CMK (cell line): ENCODE data around the gene DENND1A.
"Not testable (repeated sequence)": the region's sequence is repeated elsewhere in the genome, so short reads cannot be mapped to it uniquely, and the experiment has no call there.

ENCODE experiments used
- DNase-seq: peaks from one replicate; pipeline ENCODE4 v3.0.0-alpha.2; 2010; ENCODE audit warnings: low read depth

Gene DENND1A

DNA sequence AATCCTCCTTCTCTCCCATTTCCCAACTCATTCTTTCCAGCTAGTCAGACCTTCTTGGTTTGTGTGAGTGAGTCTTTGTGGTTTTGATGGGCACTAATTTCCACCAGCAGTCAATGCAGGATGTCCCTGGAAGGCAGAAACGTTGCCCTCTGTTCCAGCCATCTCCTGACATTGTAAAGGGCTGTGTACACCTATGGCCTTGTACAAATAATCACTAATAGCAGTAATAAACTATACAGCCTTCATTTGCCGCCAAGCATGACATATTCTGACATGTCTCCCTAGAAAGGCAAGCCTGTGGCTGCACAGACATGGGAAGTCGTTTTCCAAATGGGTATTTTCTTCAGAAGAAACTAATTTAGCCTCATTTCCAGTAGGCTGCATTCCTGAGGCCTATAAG is 18.4 kb upstream of the DENND1A start:
- DNase-seq, result no peak

DNA sequence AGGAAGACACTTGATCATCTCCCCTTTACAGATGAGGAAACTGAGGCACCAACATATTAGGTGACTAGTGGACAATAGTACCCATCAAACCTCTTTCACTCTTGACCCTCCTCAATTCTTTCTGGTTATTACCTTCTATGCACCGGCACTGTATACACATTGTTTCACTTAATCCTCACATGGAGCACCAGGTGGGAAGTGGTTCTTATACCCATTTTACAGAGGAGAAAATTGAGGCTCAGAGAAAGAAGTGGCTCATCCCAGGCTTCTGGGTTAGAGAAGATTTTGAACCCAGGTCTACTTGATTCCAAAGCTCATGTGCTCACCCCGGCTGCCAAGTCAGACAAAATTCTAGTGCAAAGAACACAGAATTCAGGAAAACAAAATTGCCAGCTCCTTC is 17.4 kb upstream of the DENND1A start:
- no peak for DNase-seq

DNA sequence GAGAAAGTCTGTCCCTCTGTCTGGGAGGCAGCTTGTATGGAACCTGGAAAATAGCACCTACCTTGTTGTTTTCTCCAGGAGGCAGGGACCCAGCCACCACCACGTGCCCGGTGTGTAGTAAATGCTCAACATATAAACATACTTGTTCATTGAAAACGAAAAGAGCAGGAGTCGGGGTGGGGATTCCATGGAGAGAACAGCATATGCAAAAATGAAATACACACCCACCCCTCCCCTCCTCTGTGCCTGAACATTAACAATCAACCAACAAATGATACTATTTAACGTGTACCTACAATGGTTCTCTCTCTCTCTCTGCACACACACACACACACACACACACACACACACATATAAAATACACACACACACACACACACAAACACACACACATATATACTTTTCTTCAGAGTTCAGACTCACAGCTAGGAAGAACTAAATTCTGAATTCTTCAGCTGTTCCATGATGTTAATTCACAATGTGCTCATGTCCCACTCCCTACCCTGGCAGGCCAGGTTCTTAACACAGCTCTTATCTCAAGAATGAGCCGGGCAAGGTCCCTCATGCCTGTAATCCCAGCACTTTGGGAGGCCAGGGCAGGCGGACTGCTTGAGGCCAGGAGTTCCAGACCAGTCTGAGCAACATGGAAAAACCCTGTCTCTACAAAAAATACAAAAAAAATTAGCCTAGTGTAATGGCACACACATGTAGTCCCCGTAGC is 16.3 kb upstream of the DENND1A start:
- DNase-seq, result no peak

DNA sequence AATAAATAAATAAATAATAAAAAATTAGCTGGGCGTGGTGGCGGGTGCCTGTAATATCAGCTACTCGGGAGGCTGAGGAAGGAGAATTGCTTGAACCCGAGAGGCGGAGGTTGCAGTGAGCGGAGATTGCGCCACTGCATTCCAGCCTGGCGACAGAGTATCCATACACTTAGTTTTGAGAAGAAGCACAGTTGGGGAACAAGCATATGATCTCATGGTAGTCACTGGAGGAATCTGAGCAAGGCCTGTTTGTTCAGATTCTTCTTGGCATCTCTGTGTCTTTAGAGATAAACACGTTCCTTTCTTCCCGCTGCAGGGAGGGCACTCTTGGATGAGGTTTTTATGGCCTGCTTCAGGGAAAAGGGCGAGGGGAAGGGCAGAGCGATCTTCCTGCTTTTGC is 15.6 kb upstream of the DENND1A start:
- no peak for DNase-seq

DNA sequence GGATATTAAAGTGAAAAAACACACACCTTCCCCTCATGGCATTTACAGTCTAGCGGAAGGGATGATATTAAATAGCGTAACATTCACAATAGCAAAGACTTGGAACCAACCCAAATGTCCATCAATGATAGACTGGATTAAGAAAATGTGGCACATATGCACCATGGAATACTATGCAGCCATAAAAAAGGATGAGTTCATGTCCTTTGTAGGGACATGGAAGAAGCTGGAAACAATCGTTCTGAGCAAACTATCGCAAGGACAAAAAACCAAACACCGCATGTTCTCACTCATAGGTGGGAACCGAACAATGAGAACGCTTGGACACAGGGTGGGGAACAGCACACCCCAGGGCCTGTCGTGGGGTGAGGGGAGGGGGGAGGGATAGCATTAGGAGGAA is 14.5 kb upstream of the DENND1A start:
- DNase-seq, result not testable (repeated sequence)

DNA sequence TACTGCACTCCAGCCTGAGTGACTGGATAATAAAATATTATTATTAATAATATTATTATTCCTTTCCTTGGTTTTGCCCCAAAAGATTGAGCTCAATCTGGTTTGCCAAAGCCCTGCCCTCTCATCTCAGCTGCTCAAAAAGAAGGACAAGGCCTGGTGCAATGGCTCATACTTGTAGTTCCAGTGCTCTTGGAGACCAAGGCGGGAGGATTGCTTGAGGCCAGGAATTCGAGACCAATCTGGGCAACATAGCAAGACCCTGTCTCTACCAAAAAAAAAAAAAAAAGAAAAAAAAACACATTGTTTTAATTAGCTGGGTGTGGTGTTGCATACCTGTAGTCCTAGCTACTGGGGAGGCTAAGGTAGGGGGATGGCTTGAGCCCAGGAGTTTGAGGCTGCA is 13.7 kb upstream of the DENND1A start:
- no peak for DNase-seq

DNA sequence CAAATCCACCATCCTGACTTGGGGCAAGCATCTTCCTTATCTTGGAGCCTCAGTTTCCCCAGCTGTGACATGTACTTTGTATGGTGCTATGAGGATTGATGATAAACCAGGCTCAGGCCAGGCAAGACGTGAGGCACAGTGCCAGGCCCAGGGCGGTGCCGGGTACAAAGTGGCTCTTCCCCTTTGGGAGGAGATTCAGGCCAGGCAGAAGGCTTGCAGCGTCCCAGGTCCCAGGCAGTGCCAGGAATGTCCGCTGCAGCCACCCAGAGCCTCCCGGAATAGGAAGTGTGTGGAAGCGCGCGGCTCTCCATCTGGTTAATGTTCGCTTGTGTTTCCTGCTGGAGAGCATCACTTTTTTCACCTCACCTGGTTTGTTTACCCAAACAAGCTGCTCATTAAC is 12.6 kb upstream of the DENND1A start:
- no peak for DNase-seq

DNA sequence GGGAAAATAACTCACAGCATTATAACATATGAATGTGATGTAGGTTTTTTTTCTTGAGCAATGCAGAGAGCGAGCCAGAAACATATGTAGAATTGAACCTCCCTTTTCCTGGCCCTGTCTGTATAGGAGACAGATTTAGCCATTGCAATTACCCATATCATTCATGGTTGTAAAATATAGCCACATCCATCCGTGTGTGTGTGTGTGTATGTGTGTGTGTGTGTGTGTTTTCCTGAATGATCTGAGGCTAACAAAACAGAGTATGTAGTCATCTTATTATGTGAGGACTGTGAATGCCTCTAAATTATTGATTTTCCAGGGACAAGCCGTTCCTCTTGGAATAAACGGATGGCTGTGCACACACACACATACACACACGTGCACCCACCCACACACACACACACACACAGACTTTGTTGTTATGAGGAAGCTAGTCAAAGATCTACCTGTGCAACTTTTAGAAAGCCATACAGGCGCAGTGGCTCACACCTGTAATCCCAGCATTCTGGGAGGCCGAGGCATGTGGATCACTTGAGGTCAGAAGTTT is 11.7 kb upstream of the DENND1A start:
- no peak for DNase-seq

DNA sequence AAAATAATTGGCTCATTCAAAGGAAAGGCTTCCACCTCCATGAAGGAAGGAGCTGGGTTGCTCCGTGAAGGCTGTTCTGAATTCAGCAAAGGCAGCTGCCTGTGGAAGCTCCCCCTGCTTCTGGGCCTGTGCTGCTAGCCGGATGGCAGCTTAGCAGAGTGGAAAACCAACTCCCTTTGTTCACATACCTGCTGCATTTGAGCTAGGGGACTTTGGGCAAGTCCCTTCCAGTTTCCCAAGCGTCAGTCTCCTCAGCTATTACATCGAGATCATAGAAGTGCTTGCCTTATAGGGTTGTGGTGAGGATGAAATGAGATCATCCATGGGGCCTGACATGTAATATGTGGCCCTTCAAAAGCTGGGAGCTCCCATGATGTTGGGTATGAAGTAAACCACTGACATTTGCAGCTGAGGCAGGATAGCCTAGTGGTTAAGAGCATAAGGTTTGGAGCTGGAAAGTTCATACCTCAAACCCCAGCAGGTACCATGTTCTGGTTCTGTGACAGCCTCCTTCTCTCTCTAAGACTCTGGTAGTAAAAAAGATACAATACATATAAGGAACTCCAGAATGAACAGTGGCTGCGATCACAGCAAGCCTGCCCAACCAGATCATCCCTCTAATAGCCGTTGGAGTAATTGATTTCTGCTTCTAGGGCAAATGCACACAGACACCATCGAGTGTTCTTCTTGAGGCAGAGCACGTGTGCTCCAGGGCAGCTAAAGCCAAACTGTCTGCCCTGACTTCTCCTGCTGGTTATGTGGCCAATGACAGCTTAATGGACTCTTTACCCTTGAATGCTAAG is 11.0 kb upstream of the DENND1A start:
- no peak for DNase-seq

DNA sequence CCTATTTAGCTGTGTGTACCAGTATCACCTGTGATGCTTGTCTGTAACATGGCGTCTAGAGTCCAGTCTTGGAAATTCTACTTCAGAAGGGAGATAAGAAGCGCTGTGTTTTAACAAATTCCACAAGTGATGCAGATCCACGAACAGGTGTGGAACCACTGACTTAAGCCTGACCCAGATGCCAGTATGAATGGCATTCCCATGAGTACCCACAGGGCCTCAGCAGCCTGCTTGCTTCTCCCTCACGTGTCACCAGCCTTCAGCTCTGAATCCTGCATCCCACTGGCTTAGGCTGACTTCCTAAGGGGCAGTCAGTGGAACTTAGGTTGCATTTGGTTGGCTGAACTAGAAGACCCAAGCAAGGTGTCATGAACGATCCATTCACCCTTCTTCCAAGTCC is 8.5 kb upstream of the DENND1A start:
- no peak for DNase-seq

DNA sequence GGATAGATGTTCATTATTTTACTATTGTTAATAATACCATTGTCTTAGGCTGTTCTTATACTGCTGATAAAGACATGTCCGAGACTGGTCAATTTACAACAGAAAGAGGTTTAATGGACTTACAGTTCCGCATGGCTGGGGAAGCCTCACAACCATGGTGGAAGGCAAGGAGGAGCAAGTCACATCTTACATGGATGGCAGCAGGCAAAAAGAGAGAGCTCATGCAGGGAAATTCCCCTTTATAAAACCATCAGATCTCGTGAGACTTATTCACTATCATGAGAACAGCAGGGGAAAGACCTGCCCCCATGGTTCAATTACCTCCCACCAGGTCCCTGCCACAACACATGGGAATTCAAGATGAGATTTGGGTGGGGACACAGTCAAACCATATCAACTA is 6.6 kb upstream of the DENND1A start:
- DNase-seq, result not testable (repeated sequence)

DNA sequence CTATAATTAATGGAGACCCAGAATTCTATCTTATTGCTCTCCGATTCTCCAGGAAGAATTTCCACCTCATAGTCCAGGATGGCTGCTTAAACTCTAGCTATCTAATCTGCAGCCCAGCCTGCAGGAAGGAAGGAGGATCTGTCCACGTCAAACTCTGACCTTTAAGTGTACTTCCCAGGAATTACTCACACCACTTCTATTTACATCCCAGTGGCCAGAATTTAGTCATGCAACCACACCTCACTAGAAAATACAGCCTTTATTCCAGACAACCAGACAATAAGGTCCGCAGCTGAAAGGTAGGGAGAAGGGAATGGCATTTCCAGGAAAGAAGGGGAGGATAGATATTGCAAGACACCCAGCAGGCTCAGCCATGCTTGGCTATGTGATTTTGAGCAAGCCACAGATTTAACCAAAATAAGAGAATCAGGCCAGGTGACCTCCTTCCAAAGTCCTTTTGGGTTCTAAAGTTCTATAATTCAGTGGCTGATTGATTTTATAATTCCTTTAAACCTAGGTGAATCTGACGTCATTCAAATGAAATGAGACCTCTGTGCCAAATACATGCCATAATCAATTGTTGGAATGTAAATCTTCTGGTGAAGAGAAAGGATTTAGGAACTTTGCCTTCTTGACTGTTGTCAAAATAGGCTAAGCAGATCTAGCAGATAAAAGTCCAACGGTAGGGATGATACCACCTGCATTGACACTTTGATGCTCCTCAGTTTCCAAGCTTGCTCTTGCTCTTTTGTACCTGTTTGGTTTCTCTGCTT is 3.7 kb upstream of the DENND1A start:
- no peak for DNase-seq

DNA sequence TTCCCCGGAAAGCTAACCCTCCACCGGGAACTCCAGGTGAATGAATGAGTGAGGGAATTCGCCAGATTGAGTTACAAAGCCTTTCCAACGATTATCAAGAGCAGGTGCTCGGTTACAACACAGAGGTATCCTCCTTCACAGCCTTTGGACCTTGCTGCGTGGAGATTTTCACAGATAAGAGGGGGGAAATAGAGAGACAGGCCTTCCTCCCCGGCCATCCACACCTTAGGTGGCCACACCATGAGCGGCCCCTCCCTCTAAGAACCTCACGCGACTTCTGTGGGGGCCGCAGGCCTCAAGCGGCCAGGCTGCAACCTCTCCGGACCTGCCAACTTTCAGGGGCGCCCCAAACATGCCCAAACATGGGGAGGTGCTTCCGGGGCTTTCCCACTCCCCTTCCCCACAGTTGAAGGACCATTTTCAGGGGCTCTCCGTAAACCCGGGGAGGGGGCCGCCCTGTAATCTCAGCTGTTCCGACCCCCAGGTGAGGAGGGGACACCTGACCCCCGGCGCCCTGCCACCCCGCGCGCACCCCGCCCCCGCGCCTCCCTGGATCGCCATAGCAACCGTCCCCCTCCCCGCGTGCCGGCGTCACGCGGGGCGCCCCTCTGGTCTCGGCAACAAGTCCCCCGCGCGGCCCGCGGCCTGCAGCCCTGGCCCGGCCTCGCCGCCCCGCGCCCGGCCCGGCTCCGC is 603 bp downstream of the DENND1A start:
- DNase-seq, result no peak

DNA sequence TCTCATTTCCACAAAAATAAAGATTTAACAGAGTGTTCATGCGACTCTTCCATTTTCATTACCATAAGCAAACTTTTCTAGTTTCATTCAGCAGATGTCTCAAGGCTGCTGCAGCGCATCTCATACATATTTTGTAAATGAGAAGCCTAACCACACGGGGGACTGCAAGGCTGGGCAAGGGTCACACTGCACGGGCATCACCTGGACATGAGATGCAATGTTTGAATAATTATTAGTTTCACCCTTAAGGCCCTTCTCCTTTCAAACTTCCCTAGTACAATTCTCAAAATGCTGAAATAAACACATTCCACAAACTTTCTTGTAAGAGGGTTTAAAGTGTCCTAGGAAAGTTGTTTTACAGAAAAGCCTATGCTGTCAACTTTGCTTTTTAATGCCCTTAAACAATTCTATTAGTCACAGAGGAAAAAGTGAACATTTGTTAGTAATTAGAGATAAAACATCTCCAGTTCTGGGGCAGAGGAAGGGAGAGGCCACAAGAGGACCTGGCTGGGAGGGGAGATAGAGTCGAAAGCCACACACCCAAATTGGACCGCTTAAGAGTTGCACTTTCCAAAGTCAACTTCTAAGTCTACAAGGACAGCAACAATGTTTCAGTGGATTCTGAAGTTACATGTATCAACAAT is 1.3 kb downstream of the DENND1A start:
- no peak for DNase-seq

DNA sequence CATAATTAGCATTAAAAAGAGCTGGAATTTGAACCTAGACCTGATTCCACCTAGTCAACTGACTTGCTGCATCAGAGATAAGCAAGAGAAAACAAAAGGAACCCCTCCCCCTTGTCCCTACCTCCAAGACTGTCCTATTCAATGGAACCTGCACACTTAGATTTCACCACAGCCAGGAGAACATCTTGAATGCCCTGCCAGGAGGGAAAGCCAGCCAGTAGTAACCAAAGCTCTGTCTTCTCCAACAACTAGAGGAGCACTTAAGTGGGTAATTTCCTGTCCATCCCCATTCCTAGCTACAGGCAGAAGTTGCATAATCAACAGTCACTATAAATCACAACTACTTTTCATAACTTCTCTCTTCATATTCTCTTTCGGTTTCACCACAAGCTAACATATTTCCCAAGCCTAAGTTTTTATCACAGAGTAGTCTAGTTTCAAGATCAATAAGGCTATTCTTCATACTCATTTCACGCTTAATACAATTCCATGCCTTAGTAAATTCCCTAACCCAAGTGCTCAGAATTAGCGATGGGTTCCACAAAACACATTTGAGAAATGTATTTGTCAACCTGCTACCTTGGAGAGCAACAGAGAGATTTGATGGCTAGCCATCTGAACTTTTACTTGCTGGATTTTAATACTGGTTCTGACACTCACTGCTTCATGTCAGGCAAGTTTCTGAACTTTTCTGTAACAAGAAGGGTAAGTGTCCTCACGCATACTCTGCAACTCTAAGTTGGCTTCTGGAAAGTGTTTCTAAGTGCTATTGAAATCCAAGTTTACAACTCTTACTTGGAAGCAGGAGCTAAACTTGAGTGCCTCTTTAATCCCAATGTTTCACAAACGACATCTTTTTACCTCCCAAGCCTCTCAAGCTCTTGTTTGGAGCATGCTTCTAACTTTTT is 2.0 kb downstream of the DENND1A start:
- DNase-seq, result no peak

DNA sequence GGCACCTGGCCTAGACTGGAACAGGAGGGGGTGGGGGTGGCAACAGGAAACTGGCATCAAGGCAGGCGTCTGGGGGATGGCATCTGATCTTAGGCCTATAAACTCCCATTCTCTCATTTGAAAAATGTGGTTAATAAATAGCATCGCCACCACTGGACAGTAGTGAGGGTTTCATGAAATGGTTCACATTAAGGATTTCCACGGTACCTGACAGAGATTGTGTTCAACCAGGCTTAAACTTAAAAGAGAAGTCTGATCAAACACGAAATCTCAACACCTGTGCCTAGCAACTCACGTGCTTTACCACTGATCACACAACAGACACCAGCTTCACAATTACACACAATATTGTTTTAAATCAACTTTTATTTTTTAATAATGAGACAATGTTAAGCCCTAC is 3.0 kb downstream of the DENND1A start:
- DNase-seq, result no peak

DNA sequence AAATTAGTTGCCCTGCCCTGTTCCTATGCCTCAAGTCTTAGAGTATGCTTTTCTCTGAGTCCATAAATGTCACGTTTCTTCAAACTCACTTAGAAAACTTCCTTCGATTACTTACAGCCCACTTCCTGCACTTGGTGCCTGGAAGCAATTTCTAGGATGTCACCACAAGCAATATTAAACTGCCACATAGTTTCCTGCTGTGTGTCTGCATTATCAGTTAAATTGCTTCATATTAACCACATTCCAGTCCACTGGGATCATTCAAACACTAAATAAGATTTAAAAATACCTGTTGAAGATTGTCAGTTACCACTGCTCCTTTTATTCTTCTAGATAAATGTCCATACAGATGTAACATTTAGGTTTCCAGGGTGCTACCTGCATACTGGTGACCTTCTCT is 4.1 kb downstream of the DENND1A start:
- DNase-seq, result no peak

DNA sequence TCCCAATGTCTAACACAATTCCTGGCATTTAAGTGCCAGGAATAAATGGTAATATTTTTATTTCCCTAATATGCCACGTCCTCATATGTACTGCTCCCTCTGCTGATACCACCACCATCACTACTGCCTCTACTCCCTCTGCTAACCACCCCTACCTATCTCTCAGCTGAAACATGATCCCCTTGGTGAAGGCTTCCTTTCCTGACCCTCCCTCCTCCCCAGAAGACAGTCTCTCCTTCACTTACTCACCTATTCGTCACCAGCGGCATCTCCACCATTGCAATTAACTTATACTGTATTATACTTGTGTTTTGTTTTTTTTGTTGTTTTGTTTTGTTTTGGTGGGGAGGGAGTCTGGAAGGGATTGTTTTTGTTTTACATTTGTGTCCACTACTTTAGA is 4.8 kb downstream of the DENND1A start:
- DNase-seq, result no peak

DNA sequence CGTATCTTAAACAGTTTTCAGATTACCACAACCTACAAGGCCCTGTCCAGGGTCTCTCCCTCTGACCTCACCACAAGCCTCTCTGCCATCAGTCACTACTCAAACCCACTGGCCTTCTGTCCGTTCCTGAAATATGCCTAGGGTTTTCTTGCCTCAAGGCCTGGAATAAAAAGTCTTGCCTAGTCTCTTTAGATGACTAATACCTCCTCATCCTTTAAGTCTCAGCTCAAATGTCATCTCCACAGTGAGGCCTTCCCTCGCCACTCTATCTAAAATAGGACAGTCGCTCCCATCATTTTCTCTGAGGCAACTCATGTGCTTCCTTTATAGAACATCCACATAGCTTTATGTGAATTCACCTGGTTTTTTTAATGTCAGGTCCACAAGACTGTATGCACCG is 5.2 kb downstream of the DENND1A start:
- DNase-seq, result no peak

DNA sequence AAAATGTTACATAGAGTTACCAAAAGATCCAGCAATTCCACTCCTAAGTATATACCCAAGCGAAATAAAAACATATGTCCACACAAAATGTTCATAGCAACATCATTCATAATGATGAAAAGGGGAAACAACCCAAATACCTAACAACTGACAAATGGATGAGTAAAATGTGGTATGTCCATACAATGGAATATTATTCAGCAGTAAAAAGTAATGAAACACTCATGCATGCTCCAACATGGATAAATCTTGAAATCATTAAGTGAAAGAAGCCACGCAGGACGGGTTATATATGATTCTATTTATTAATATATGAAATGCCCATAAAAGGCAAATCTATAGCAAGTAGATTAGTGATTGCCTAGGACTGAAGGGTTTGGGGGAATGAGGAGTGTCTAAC is 6.0 kb downstream of the DENND1A start:
- DNase-seq, result no peak

DNA sequence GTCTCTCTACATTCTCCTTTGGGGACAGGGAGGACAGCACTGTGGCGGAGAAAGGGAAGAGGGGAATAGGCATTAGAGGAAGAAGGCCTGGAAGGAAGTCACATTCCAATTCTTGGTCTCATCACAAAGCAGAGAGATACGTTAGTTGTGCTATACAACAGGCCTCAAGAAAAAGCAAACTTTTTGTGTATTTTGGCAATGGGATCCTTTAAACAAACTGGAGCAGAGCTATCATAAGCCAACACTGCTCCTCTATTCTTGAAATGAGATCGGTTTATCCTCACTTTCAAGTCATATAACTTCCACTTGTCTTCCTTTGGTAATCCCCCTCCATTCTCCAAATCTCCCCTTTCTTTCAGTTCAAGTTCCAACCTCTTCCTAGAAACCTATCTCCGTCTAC is 6.5 kb downstream of the DENND1A start:
- no peak for DNase-seq
